Nephron (organoid): Measurements from ENCODE around the gene USPL1.

Experiments used
- H3K27ac Mint-ChIP-seq, 3 experiments: 2 replicates each; pipeline ENCODE4 v1.8.0; 2020; ENCODE audit warnings: mixed read lengths in 3 of 3, mild to moderate bottlenecking in 2 of 3, moderate library complexity in 1 of 3
- H3K27me3 Mint-ChIP-seq: 2 replicates; pipeline ENCODE4 v1.8.0; 2021; ENCODE audit warnings: low read depth, mild to moderate bottlenecking, moderate library complexity, mixed read lengths
- H3K36me3 Mint-ChIP-seq: 2 replicates; pipeline ENCODE4 v1.8.0; 2020; ENCODE audit warnings: low read depth, mixed read lengths
- H3K4me1 Mint-ChIP-seq: 2 replicates; pipeline ENCODE4 v1.8.0; 2020; ENCODE audit warnings: mixed read lengths
- H3K4me3 Mint-ChIP-seq, 3 experiments: 2 replicates each; pipeline ENCODE4 v1.8.0; 2020; ENCODE audit warnings: mild to moderate bottlenecking in 3 of 3, mixed read lengths in 3 of 3, moderate library complexity in 2 of 3
- H3K9me3 Mint-ChIP-seq: 2 replicates; pipeline ENCODE4 v1.8.0; 2020; ENCODE audit warnings: mixed read lengths
- TF ChIP-seq, protein P1 (sequence below), 3 experiments: fragments of 200-600 bp; sonication (generic); IDR thresholded peaks; one replicate each; pipeline ENCODE4 v1.5.0; 2021; ENCODE audit warnings: antibody characterized with exemption in 3 of 3; ENCODE audit not compliant: unreplicated experiment in 3 of 3

USPL1 gene

DNA sequence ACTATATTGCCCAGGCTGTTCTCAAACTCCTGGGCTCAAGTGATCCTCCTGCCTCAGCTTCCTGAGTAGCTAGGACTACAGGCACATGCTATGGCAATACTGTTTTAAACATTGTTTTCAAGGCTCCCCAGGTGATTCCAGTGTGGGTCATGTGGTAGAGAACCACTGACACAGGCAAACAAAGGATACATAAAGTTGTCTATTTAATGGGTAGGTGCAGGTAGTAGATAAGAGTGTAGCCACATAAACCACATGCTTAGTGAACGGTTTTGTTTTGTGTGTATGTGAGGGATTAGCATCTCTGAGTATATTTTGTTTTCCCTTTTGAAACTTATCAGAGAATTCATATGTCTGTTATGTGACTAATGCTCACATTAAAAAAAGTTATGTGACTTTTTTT, 36.7 kb downstream of the USPL1 start:
- Mint-ChIP-seq H3K9me3 (no peaks in the 10 kb centered on the region), H3K36me3 (peaks cover 68% of the 10 kb centered on the region), H3K27me3 (no peaks in the 10 kb centered on the region), H3K27ac (no peak overlapping the region), H3K4me1 (peaks cover 7% of the 10 kb centered on the region), H3K4me3 (no peak overlapping the region)
- TF ChIP-seq, protein P1, sequence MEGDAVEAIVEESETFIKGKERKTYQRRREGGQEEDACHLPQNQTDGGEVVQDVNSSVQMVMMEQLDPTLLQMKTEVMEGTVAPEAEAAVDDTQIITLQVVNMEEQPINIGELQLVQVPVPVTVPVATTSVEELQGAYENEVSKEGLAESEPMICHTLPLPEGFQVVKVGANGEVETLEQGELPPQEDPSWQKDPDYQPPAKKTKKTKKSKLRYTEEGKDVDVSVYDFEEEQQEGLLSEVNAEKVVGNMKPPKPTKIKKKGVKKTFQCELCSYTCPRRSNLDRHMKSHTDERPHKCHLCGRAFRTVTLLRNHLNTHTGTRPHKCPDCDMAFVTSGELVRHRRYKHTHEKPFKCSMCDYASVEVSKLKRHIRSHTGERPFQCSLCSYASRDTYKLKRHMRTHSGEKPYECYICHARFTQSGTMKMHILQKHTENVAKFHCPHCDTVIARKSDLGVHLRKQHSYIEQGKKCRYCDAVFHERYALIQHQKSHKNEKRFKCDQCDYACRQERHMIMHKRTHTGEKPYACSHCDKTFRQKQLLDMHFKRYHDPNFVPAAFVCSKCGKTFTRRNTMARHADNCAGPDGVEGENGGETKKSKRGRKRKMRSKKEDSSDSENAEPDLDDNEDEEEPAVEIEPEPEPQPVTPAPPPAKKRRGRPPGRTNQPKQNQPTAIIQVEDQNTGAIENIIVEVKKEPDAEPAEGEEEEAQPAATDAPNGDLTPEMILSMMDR (IDR thresholded peaks at IDR 0.05; ENCODE audit: unreplicated experiment in 3 of 3) = no peak

DNA sequence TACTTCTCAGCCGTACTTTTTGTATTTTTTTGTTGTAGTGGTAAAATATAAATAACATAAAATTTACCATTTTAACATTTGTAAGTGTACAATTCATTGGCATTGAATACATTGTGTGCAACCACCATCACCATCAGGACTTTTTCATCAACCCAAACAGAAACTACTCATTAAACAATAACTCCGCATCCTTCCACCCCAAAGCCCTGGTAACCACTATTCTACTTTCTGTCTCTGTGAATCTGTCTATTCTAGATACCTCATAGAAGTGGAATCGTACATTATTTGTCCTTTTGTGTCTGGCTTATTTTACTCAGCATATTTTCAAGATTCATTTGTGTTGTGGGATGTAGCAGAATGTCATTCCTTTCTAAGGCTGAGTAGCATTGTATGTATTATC, 38.5 kb downstream of the USPL1 start:
- no peak overlapping the region for H3K4me3 Mint-ChIP-seq
- H3K4me1 Mint-ChIP-seq = peaks cover 12% of the 10 kb centered on the region
- peaks cover 61% of the 10 kb centered on the region for H3K36me3 Mint-ChIP-seq
- no peaks in the 10 kb centered on the region for H3K27me3 Mint-ChIP-seq
- TF ChIP-seq, protein P1 (IDR thresholded peaks at IDR 0.05; ENCODE audit: unreplicated experiment in 3 of 3) = no peak
- no peaks in the 10 kb centered on the region for H3K9me3 Mint-ChIP-seq
- no peak overlapping the region for H3K27ac Mint-ChIP-seq

DNA sequence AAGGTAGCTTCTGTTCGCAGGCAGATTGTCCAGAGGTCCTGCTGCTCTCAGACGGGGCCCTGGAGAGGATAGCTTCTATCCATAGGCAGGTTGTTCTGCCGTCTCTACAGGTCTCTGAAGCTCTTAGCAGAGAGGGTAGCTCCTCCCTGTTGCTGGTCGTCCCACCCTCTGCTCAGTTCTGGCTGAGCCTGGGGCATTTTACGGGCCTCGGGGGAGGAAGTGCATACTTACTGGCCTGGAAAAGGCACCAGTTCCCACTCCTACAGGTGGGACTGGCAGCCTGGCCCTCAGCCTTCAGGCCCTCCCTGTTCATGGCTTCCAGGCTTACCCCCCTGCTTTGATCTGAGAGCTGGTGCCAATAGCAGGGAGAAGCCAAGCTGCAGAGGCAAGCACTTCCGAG, 42.3 kb downstream of the USPL1 start:
- H3K4me1 Mint-ChIP-seq = peaks cover 7% of the 10 kb centered on the region
- H3K9me3 Mint-ChIP-seq = no peaks in the 10 kb centered on the region
- H3K27ac Mint-ChIP-seq = peak overlapping the region; percentile 26 to 74 (median 40)
- H3K36me3 Mint-ChIP-seq = peaks cover 40% of the 10 kb centered on the region
- TF ChIP-seq, protein P1 (IDR thresholded peaks at IDR 0.05; ENCODE audit: unreplicated experiment in 3 of 3) = no peak
- H3K4me3 Mint-ChIP-seq = no peak overlapping the region
- no peaks in the 10 kb centered on the region for H3K27me3 Mint-ChIP-seq

DNA sequence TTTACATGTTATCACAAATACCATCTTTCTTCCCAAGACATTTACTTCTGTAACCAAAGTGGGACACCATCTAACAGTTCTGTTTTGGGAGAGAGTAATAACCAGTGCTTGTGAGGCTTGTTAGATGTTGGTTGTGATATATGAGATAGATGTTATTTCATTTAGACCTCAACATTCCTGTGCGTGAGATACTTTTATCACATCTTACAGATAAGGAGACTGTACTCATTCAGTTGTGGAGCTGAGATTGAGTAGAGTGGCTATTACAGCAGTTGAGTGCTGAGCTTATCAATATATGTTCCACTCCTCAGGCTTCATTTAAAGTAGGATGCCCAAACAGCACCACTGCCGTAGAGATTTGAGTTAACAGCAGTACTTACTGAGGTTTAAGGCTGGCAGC, 43.1 kb downstream of the USPL1 start:
- H3K27ac Mint-ChIP-seq = no peak overlapping the region
- H3K36me3 Mint-ChIP-seq = peaks cover 33% of the 10 kb centered on the region
- H3K9me3 Mint-ChIP-seq = no peaks in the 10 kb centered on the region
- H3K27me3 Mint-ChIP-seq = no peaks in the 10 kb centered on the region
- H3K4me1 Mint-ChIP-seq = peaks cover 7% of the 10 kb centered on the region
- TF ChIP-seq, protein P1 (IDR thresholded peaks at IDR 0.05; ENCODE audit: unreplicated experiment in 3 of 3) = no peak
- H3K4me3 Mint-ChIP-seq = no peak overlapping the region

DNA sequence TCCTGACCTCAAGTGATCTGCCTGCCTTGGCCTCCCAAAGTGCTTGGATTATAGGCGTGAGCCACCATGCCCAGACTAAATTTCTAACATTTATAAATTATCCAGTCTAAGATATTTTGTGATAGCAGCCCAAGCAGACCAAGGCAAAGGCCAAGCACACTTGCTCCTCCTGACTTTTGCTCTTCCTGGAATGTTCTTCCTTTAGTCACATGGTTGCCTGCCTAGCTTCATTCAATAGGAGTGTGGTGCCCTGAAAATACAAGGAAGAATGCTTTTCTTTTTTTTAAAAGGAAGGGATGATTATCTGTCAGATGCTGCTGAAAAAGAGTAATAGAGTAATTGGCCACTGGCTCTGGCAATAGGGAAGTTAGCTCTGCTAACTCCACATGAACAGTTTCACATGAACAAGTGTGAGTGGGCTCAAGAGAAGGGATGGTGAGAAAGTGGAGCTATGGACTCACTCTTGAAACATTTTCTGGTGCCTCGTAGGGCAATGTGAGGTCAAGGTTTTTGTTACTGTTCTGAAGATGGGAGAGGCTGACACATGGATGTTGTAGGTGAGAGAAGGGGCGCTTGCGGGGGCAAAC, 47.1 kb downstream of the USPL1 start:
- Mint-ChIP-seq H3K4me1 (peaks cover 1% of the 10 kb centered on the region), H3K27me3 (peaks cover 6% of the 10 kb centered on the region), H3K36me3 (peaks cover 1% of the 10 kb centered on the region), H3K9me3 (no peaks in the 10 kb centered on the region), H3K27ac (no peak overlapping the region), H3K4me3 (no peak overlapping the region)
- TF ChIP-seq, protein P1 (IDR thresholded peaks at IDR 0.05; ENCODE audit: unreplicated experiment in 3 of 3) = no peak

DNA sequence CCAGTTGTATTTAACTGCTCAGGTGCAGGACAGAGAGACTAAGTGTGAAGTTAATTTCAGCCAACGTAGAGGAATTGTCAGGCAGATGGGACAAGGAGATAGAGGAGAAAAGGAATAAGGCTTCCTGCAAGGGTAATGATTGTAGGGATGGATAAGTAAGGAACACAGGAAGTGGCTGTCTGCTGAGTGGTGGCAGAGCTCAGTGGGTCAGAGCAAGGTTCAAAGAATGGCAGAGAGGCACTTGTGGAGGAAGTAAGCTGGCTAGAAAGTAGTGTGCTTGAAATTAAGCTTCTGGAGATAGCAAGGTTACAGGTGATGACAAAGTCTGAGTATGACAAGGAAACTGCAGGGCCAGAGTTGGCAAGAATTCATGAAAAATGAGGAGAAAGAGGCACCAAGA, 47.9 kb downstream of the USPL1 start:
- TF ChIP-seq, protein P1 (IDR thresholded peaks at IDR 0.05; ENCODE audit: unreplicated experiment in 3 of 3) = no peak
- Mint-ChIP-seq H3K9me3 (no peaks in the 10 kb centered on the region), H3K4me3 (no peak overlapping the region), H3K36me3 (no peaks in the 10 kb centered on the region), H3K27ac (no peak overlapping the region), H3K27me3 (peaks cover 6% of the 10 kb centered on the region), H3K4me1 (no peaks in the 10 kb centered on the region)
